ENCODE results near the gene ALG1. TPM values are rescaled to one million over a fixed set of nuclear protein-coding genes. Genes with fewer than 3 reads are reported as not detected.

Gene ALG1
- polyA plus RNA-seq, 1 donor from 2014 or later: 13.9 TPM

DNA sequence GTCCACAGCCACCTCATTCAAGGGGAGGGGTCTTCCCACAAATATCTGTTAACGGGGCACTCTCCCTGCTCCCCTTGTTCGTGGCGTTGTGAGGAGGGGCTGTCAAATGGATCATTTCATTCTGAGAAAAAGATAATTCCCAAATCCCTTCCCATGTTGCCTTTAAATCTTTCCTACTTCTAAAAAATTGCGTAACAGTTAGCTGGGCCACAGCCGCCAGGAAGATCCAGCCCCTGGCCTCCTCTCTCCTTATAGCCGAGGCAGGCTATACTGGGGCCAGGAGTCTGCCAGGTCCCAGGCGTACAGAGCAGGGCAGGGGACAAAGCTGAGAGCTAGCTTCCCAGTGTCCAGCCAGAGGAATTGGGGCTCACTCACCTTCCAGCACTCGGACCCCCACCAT is 6.3 kb upstream of the ALG1 start:
- TF ChIP-seq EP300 (conservative IDR thresholded peaks at IDR 0.05; ENCODE audit: poor library complexity, severe bottlenecking) (no peak), TAF1 (IDR thresholded peaks at IDR 0.05; ENCODE audit: low read depth) (no peak), SMC3 (conservative IDR thresholded peaks at IDR 0.05; ENCODE audit: poor library complexity) (no peak), POLR2AphosphoS5 (IDR thresholded peaks at IDR 0.05) (no peak), RAD21 (conservative IDR thresholded peaks at IDR 0.05) (no peak), MXI1 (conservative IDR thresholded peaks at IDR 0.05; ENCODE audit: poor library complexity, severe bottlenecking) (no peak), EZH2 (IDR thresholded peaks at IDR 0.05; ENCODE audit: borderline replicate concordance, insufficient read depth, low read length, poor library complexity, severe bottlenecking) (no peak)
- TF ChIP-seq, protein P1, sequence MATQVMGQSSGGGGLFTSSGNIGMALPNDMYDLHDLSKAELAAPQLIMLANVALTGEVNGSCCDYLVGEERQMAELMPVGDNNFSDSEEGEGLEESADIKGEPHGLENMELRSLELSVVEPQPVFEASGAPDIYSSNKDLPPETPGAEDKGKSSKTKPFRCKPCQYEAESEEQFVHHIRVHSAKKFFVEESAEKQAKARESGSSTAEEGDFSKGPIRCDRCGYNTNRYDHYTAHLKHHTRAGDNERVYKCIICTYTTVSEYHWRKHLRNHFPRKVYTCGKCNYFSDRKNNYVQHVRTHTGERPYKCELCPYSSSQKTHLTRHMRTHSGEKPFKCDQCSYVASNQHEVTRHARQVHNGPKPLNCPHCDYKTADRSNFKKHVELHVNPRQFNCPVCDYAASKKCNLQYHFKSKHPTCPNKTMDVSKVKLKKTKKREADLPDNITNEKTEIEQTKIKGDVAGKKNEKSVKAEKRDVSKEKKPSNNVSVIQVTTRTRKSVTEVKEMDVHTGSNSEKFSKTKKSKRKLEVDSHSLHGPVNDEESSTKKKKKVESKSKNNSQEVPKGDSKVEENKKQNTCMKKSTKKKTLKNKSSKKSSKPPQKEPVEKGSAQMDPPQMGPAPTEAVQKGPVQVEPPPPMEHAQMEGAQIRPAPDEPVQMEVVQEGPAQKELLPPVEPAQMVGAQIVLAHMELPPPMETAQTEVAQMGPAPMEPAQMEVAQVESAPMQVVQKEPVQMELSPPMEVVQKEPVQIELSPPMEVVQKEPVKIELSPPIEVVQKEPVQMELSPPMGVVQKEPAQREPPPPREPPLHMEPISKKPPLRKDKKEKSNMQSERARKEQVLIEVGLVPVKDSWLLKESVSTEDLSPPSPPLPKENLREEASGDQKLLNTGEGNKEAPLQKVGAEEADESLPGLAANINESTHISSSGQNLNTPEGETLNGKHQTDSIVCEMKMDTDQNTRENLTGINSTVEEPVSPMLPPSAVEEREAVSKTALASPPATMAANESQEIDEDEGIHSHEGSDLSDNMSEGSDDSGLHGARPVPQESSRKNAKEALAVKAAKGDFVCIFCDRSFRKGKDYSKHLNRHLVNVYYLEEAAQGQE (IDR thresholded peaks at IDR 0.05; ENCODE audit: borderline replicate concordance): no peak
- TF ChIP-seq, protein P2, sequence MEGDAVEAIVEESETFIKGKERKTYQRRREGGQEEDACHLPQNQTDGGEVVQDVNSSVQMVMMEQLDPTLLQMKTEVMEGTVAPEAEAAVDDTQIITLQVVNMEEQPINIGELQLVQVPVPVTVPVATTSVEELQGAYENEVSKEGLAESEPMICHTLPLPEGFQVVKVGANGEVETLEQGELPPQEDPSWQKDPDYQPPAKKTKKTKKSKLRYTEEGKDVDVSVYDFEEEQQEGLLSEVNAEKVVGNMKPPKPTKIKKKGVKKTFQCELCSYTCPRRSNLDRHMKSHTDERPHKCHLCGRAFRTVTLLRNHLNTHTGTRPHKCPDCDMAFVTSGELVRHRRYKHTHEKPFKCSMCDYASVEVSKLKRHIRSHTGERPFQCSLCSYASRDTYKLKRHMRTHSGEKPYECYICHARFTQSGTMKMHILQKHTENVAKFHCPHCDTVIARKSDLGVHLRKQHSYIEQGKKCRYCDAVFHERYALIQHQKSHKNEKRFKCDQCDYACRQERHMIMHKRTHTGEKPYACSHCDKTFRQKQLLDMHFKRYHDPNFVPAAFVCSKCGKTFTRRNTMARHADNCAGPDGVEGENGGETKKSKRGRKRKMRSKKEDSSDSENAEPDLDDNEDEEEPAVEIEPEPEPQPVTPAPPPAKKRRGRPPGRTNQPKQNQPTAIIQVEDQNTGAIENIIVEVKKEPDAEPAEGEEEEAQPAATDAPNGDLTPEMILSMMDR (IDR thresholded peaks at IDR 0.05; ENCODE audit: poor library complexity, severe bottlenecking): no peak
- Histone ChIP-seq H3K27me3 (ENCODE audit: insufficient read depth, low read depth, low read length) (no peaks in the 10 kb centered on the region), H3K9ac (ENCODE audit: low read length) (no peak overlapping the region), H2AFZ (ENCODE audit: low read depth, low read length) (no peak overlapping the region), H3K79me2 (replicated peaks; ENCODE audit: insufficient read depth, low read length) (no peaks in the 10 kb centered on the region), H4K20me1 (ENCODE audit: insufficient read depth) (no peaks in the 10 kb centered on the region), H3K27ac (ENCODE audit: low read length) (no peak overlapping the region), H3K4me2 (ENCODE audit: low read length) (no peak overlapping the region), H3K36me3 (ENCODE audit: insufficient read depth, low read length) (no peaks in the 10 kb centered on the region), H3K9me3 (ENCODE audit: low read length) (no peaks in the 10 kb centered on the region), H3K9me2 (ENCODE audit: insufficient read depth, low read length) (no peaks in the 10 kb centered on the region), H3K4me3 (ENCODE audit: low read length) (no peak overlapping the region), H3F3A (ENCODE audit: insufficient read depth, low read length, poor library complexity, severe bottlenecking) (no peaks in the 10 kb centered on the region)

DNA sequence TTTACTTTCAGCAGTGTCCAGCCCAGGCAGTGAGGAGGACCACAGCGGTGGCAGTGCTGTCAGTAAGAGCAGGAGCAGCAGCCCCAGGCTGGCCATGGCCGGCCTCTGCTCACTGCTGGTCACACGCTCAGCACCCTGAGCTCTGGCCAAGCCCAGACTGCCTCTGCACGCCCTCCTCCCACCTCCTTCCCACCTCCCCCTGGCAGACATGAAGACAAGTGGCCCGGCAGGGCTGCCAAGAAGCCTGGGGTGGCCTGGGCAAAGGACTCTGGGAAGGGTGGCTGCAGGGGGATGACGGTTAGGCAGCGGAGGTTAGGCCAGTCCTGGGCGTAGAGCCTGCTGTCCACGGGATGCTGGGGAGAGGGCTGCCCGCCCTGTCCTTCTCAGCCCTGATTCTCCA is 5.8 kb upstream of the ALG1 start, which contains the start of gene C16orf89:
TSS of gene C16orf89 (minus strand) at position 144 of the 400 bp plus-strand sequence. CDS start at position 96, 48 bp downstream.
- H2AFZ ChIP-seq (ENCODE audit: low read depth, low read length): no peak within 1 kb of the TSS
- H3K4me2 ChIP-seq (ENCODE audit: low read length): no peak within 1 kb of the TSS
- H3K9me2 ChIP-seq (ENCODE audit: insufficient read depth, low read length): no peaks in the 10 kb centered on the region
- H3K27me3 ChIP-seq (ENCODE audit: insufficient read depth, low read depth, low read length): no peaks in the 10 kb centered on the region
- no peaks in the 10 kb centered on the region for H3K9me3 ChIP-seq (ENCODE audit: low read length)
- H3F3A ChIP-seq (ENCODE audit: insufficient read depth, low read length, poor library complexity, severe bottlenecking): no peaks in the 10 kb centered on the region
- H3K36me3 ChIP-seq (ENCODE audit: insufficient read depth, low read length): no peaks in the 10 kb centered on the region
- H3K79me2 ChIP-seq (replicated peaks; ENCODE audit: insufficient read depth, low read length): no peaks in the 10 kb centered on the region
- no peak within 1 kb of the TSS for H3K27ac ChIP-seq (ENCODE audit: low read length)
- H3K9ac ChIP-seq (ENCODE audit: low read length): no peak within 1 kb of the TSS
- TF ChIP-seq SMC3 (conservative IDR thresholded peaks at IDR 0.05; ENCODE audit: poor library complexity) (no peak), POLR2AphosphoS5 (IDR thresholded peaks at IDR 0.05) (no peak), TAF1 (IDR thresholded peaks at IDR 0.05; ENCODE audit: low read depth) (no peak), EZH2 (IDR thresholded peaks at IDR 0.05; ENCODE audit: borderline replicate concordance, insufficient read depth, low read length, poor library complexity, severe bottlenecking) (no peak), EP300 (conservative IDR thresholded peaks at IDR 0.05; ENCODE audit: poor library complexity, severe bottlenecking) (no peak), MXI1 (conservative IDR thresholded peaks at IDR 0.05; ENCODE audit: poor library complexity, severe bottlenecking) (no peak), RAD21 (conservative IDR thresholded peaks at IDR 0.05) (no peak)
- TF ChIP-seq, protein P1 (IDR thresholded peaks at IDR 0.05; ENCODE audit: borderline replicate concordance): no peak
- TF ChIP-seq, protein P2 (IDR thresholded peaks at IDR 0.05; ENCODE audit: poor library complexity, severe bottlenecking): no peak
- H3K4me3 ChIP-seq (ENCODE audit: low read length): no peak within 1 kb of the TSS
- H4K20me1 ChIP-seq (ENCODE audit: insufficient read depth): no peaks in the 10 kb centered on the region

All from neural cell (in vitro differentiated cells).